HG02678 (cell line): ENCODE data around the gene HNRNPA2B1.
"Not testable (repeated sequence)": the region's sequence is repeated elsewhere in the genome, so short reads cannot be mapped to it uniquely, and the experiment has no call there.

Source experiments
- ATAC-seq: cut with Tn5 transposase; IDR thresholded peaks from one replicate; pipeline ENCODE4 v1.9.1; 2021; ENCODE audit warnings: mild to moderate bottlenecking, moderate library complexity; ENCODE audit not compliant: unreplicated experiment

HNRNPA2B1 gene

DNA sequence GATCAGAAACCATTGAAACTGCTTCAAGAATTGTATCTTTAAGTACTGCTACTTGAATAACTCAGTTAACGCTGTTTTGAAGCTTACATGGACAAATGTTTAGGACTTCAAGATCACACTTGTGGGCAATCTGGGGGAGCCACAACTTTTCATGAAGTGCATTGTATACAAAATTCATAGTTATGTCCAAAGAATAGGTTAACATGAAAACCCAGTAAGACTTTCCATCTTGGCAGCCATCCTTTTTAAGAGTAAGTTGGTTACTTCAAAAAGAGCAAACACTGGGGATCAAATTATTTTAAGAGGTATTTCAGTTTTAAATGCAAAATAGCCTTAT lies 14.7 kb downstream of the HNRNPA2B1 start:
- ATAC-seq, result no peak

DNA sequence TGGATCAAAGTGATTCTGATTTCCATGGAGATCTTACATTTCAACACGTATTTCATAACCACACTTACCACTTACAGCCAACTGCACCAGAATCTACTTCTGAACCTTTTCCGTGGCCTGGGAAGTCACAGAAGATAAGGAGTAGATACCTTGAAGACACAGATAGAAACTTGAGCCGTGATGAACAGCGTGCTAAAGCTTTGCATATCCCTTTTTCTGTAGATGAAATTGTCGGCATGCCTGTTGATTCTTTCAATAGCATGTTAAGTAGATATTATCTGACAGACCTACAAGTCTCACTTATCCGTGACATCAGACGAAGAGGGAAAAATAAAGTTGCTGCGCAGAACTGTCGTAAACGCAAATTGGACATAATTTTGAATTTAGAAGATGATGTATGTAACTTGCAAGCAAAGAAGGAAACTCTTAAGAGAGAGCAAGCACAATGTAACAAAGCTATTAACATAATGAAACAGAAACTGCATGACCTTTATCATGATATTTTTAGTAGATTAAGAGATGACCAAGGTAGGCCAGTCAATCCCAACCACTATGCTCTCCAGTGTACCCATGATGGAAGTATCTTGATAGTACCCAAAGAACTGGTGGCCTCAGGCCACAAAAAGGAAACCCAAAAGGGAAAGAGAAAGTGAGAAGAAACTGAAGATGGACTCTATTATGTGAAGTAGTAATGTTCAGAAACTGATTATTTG lies 15.3 kb downstream of the HNRNPA2B1 start:
- ATAC-seq, result no peak

DNA sequence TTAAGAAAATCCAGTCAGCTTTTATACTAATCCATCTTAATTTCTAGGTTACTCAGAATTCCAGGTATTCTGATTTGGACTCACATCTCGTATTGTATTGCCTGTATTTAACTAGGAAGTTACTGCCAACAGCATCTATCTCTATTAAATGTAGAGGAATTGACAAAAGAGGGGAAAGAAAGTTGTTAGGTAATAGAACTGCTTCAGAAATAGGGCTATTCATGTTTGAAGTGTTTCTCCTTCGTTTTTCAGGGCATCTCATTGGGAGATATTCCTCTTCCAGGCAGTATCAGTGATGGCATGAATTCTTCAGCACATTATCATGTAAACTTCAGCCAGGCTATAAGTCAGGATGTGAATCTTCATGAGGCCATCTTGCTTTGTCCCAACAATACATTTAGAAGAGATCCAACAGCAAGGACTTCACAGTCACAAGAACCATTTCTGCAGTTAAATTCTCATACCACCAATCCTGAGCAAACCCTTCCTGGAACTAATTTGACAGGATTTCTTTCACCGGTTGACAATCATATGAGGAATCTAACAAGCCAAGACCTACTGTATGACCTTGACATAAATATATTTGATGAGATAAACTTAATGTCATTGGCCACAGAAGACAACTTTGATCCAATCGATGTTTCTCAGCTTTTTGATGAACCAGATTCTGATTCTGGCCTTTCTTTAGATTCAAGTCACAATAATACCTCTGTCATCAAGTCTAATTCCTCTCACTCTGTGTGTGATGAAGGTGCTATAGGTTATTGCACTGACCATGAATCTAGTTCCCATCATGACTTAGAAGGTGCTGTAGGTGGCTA lies 16.1 kb downstream of the HNRNPA2B1 start:
- ATAC-seq, result not testable (repeated sequence)

DNA sequence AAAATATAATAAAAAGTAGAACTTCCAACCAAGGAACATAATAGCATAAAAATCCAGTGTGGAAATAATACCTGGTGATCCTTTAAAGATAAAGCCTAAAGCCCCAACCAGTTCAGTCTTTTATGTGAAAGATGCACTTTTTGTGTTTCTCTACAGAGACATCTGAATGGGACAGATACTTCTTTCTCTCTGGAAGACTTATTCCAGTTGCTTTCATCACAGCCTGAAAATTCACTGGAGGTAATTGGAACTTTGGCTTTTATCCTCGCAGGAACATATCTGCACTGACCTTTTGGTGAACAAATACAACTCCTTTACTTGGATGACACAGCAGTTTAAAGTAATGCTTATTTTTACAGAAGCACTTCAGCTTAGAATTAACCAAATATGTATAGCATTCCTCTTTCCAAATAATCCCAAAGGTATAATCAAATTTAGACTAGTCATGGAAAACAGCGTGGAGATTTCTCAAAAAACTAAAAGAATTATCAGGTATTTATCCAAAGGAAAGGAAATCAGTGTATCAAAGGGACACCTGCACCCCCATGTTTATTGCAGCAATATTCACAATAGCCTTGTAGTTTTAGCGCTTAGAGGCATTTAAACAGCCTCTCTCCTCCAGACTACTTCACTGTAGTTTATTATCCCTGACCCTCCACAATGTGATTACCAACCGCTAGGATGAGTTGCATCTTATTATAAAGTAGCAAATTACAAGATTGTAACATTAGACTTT lies 16.8 kb downstream of the HNRNPA2B1 start:
- ATAC-seq, result no peak

DNA sequence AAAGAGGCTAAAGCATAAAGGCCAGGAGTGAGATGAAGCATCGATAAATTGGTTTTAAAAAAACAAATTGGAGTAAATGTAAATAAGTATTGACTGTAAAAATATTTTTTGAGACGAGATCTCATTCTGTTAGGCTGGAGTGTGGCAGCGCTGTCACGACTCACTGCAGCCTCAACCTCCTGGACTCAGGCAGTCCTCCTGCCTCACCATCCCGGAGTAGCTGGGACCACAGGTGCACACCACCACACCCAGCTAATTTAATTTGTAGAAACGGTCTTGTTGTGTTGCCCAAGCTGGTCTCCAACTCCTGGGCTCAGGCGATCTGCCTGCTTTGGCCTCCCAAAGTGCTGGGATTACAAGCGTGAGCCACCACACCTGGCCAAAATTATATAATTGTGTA lies 17.8 kb downstream of the HNRNPA2B1 start:
- no peak for ATAC-seq

DNA sequence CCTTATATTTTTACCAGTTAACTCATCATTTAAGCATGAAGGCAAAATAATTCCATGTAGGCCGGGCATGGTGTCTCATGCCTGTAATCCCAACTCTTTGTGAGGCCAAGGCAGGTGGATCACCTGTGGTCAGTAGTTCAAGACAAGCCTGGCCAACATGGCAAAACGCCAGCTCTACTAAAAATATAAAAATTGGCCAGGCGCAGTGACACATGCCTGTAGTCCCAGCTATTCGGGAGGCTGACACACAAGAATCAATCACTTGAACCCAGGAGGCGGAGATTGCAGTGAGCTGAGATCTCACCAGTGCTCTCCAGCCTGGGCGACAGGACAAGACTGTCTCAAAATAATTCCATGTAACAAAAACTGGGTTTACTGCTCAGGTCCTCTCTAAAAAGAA lies 18.3 kb downstream of the HNRNPA2B1 start:
- ATAC-seq, result no peak

DNA sequence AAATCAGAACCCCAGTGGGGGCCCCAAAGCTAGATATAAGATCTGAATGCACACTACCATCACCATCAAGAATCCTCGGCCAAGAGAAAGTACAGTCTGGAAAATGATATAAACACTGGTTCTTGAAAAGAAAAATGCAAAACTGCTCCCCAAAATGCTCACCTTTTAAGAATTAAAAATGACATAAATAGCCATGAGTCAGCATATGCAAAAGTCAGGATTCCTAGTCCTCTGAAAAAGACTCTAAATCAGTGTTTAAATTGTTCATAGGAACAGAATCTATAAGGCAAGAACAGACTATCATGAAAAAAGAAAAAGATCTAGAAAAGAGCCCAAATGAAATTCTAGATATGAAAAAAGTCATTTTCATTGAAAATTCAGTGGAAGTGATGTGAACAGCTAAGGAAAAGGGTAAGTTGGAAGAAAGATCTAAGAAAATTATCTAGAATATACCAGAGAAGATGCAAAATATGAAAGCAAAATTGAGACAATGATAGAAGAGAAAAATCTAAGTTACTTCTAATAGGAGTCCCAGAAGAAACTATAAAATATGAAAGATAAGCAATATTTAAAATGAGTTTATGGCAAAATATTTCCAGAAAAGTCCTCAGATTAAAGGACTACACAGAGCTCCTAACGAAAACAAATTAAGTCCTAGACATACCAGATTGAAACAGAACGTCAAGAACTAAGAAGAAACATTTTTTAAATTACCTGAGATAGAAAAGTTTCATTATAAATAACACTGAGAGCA lies 18.9 kb downstream of the HNRNPA2B1 start:
- ATAC-seq, result no peak

DNA sequence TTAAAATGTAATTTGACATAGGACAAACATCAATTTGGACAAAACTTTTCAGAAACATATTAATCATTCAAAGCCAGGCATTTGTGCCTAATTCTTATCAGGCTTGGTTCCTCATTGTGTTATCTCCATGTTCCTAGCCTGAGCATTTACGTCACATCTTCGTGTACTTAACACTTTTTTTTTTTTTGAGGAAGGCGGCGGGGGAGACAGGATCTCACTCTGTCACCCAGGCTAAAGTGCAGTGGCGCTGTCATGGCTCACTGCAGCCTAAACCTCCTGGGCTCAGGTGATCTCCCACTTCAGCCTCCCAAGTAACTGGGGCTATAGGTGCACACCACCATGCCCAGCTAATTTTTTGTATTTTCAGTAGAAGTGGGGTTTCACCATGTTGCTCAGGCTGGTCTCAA lies 19.8 kb downstream of the HNRNPA2B1 start:
- ATAC-seq, result no peak

DNA sequence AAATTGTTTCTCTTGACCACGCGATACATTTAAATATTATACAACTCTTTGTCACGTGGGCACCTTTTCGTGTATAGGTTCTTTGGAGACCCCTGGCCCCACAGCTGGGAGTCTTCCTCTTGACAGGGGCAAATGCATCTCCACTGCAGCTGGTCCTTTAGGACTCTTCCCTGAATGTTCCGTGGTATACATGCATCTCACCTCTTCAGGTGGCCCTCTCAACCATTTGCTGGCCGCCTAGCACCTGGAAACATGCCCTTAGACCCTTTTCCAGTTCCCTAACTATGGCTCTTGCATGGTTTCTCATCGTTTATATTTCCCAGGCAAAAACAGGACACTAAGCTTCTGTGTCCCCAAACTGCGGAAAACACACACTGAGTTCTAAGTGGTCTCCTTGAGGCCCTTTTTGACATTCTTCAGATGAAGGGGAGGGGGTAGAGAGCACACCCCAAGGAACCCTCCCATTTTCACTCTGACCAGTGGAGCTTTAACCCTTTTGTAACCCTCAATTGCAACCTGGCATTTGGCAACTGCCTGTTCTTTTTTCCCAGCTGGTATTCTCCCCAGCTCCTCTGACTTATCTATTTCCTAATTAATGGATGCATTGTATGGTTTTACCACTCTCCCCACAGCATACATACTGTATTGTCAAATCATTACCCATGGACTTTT lies 20.6 kb downstream of the HNRNPA2B1 start:
- ATAC-seq, result no peak

DNA sequence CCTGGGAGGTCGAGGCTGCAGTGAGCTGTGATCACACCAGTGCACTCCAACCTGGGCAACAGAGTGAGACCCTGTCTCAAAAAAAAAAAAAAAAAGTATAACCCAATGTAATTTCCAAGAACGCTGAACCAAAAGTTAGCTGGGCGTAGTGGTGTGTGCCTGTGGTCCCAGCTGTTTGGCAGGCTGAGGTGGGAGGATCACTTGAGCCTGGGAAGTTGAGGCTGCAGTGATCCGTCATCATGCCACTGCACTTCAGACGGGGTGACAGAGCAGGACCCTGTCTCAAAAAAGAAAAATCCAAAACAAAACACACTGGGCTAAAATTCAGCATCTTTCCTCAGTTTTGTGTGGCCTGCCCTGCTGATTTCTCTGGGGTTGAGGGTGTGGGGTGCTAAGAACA lies 21.1 kb downstream of the HNRNPA2B1 start:
- no peak for ATAC-seq

DNA sequence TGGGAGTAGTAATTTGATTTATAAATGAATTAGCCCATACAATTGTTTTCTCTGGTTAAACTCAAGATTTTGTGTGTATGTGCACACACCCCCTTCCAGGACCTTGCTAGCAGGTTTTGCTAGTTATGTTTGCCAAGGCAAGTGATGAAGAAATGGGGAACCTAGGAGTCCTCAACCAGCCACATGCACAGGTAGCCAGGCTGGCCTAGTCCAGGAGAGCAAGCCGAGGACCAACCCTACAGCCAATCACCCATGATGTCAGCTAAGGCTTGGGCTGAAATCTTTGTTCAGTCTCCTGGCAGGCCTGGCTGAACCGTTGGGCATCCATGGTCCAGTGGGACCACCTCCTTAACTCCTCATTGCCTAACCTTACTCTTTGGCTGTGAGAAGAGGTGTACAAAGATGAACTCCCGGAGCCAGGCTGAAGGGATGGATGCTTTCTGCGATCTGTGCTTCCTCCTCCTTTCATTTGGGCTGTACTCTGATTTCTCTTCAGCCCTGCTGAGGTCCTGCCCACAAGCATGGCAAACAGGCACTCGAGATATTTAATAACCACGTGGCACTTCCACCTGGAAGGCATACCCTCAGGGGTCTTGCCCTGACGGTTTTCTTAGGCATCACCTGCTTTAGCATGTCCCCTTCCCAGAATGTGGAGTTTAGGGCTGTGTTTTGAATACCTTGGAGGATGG lies 22.1 kb downstream of the HNRNPA2B1 start:
- no peak for ATAC-seq

DNA sequence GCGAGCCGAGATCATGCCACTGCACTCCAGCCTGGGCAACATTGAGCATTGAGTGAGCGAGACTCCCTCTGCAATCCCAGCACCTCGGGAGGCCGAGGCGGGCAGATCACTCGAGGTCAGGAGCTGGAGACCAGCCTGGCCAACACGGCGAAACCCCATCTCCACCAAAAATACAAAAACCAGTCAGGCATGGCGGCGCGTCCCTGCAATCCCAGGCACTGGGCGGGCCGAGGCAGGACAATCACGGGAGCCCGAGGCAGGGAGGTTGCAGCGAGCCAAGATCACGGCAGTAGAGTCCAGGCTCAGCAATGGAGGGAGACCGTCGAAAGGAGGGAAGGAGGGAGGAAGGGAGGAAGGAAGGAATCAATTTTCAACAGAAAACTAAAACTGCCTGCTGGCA lies 23.3 kb downstream of the HNRNPA2B1 start:
- not testable (repeated sequence) for ATAC-seq

DNA sequence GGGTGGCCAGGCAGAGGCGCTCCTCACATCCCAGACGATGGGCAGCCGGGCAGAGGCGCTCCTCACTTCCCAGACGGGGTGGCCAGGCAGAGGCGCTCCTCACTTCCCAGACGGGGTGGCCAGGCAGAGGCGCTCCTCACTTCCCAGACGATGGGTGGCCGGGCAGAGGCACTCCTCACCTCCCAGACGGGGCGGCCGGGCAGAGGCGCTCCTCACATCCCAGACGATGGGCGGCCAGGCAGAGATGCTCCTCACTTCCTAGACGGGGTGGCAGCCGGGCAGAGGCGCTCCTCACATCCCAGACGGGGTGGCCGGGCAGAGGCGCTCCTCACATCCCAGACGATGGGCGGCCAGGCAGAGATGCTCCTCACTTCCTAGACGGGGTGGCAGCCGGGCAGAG lies 23.9 kb downstream of the HNRNPA2B1 start:
- ATAC-seq, result not testable (repeated sequence)

DNA sequence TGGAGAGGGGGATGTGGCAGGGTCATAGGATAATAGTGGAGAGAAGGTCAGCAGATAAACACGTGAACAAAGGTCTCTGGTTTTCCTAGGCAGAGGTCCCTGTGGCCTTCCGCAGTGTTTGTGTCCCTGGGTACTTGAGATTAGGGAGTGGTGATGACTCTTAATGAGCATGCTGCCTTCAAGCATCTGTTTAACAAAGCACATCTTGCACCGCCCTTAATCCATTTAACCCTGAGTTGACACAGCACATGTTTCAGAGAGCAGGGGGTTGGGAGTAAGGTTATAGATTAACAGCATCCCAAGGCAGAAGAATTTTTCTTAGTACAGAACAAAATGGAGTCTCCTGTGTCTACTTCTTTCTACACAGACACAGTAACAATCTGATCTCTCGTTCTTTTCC lies 24.6 kb downstream of the HNRNPA2B1 start:
- ATAC-seq, result not testable (repeated sequence)

DNA sequence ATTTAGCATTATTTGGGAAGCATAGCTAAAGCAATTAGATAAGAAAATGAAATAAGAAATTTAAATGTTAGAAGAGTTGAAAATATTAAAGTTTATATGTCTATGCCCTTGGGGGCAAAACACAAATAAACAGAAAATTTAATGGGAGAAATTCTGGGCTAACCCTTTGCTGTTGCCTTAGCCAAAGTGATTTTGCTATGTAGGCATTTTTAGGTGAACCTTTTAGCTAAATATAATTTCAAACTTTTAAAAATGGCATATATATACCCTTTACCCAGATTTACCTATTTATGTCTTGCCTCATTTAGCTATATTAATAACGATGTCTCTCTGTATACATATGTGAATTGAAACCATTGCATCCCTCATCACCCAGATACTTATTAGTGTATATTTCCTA lies 28.5 kb downstream of the HNRNPA2B1 start:
- no peak for ATAC-seq

DNA sequence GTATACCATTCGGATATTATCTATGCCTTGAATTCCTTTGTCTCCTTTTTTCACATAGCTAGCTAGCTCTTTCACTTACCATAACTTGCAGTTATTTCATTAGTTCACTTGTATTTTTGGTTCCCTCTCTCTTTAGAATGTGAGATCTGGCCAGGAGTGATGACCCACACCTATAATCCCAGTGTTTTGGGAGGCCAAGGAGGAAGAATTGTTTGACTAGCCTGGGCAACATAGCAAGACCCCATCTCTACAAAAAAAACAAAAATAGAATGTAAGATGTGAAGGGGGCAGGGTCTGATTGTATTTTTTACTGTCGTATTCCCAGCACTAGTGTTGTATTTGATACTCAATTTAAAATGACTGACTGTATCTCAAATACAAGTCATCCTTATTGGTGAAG lies 28.9 kb downstream of the HNRNPA2B1 start:
- no peak for ATAC-seq

DNA sequence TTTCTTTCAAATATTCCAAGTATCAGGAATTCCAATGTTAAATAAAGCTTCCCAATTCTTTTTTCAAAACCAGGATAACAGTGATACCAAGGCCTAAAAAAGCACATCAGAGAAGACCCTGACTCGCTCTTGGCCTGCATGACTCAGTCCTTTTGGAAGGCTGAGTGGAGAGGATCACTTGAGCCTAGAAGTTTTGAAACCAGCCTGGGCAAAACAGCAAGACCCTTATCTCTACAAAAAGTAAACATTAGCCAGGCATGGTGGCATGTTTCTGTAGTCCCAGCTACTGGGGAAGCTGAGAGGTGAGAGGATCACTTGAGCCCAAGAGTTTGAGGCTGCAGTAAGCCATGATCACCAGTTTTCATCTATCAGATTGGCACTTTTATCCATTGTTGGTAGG lies 29.9 kb downstream of the HNRNPA2B1 start:
- ATAC-seq, result no peak

DNA sequence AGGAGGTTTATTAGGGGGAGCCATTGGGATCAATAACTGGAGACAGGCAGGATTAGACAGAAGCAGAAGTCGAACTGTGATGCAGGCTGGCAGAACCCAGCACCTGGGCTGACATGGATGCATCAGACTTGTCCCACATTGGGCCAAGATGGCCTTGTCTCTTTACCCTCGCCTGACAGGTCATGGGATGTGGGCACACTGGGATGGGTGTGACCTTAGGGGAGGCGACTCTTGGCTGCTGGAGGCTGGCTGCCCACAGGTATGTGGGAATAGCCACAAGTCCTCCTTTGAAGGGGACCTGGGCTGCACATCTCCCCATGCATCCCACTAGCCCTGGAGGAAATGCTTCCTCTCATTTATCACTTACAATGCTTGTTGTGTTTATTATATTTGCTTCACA lies 31.3 kb downstream of the HNRNPA2B1 start:
- ATAC-seq, result no peak

DNA sequence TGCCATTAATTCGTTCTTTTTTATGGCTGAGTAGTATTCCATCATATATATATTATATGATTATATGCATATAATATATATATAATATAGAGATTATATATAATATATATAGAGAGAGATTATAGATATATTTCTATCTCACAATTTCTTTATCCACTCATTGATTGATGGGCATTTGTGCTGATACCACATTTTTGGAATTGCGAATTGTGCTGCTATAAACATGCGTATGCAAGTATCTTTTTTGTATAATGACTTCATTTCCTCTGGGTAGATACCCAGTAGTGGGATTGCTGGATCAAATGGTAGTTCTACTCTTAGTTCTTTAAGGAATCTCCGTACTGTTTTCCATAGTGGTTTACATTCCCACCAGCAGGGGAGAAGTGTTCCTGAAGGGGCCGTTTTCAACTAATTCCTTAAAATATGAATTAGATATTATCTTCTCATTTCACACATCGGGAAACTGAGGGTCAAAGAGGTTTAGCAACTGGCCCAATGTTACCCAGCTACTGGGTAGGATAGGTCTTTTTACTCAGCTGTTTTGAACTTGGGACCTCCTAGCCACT lies 32.0 kb downstream of the HNRNPA2B1 start:
- ATAC-seq, result no peak
